ENCODE data around the gene S100A14. TPM values are rescaled to one million over a fixed set of nuclear protein-coding genes. Genes with fewer than 3 reads are reported as not detected.

The S100A14 gene
- total and polyA plus RNA-seq, 2 of the 4 experiments (the other 2 are of a cell fraction): 0.10 TPM; not detected in 1

DNA sequence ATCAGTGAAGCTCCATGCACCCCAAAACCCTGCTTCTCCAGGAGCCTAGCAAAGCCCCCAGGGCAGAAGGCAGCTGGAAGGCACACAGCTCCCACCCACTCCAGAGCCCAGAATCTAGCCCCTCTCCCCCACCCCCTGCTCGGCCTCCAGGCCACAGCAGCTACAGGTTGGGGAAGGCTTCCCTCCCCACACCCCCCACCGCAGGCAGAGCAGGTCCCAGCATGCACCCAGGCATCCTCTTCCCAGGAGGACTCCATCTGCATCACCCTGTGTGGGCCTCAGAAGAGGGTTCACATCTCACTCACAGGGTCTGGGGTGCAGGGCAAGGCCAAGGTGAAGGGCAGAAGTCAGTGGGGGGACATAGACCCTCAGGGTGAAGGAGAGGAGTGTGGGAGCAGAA is 719 bp downstream of the S100A14 start:
- ATAC-seq (ENCODE audit: low read depth) (no peak), DNase-seq (no peak)
- Histone ChIP-seq H3K27me3 (ENCODE audit: control insufficient read depth, insufficient read depth, low read length) (no peaks in the 10 kb centered on the region), H3K14ac (replicated peaks; ENCODE audit: low read depth, low read length) (no peak overlapping the region), H4K20me1 (ENCODE audit: insufficient read depth, low read length) (peaks cover 4% of the 10 kb centered on the region; the same call in 1 of the 2 replicates), H3K56ac (ENCODE audit: extremely low read depth, insufficient read depth, low read length) (no peak overlapping the region), H2AK5ac (ENCODE audit: low read depth, low read length) (no peak overlapping the region), H3K23ac (ENCODE audit: low read depth, low read length) (no peak overlapping the region), H3K9ac (ENCODE audit: low read depth, low read length) (no peak overlapping the region), H2BK120ac (ENCODE audit: low read depth, low read length) (no peak overlapping the region), H3K4me2 (ENCODE audit: low read depth, low read length) (no peak overlapping the region), H3K9me1 (ENCODE audit: insufficient read depth, low read length) (0 out of 2 replicates have a peak, but pooled peaks cover 1% of the 10 kb centered on the region), H3K36me3 (ENCODE audit: control insufficient read depth, insufficient read depth, low read length) (peaks cover 15% of the 10 kb centered on the region), H4K5ac (ENCODE audit: low read depth, low read length) (no peak overlapping the region), H3K9me3 (ENCODE audit: control insufficient read depth, insufficient read depth, low read length) (no peaks in the 10 kb centered on the region), H2BK15ac (ENCODE audit: low read depth, low read length) (no peak overlapping the region), H3K4me1 (ENCODE audit: control insufficient read depth, insufficient read depth, low read length) (peaks cover 20% of the 10 kb centered on the region), H2BK5ac (ENCODE audit: low read depth, low read length, poor library complexity, severe bottlenecking) (no peak overlapping the region), H2BK20ac (ENCODE audit: low read depth, low read length) (no peak overlapping the region), H4K8ac (ENCODE audit: low read depth in 2 of 2, low read length in 2 of 2) (no peak overlapping the region), H2AK9ac (replicated peaks; ENCODE audit: low read depth, low read length, poor library complexity) (no peak overlapping the region), H4K91ac (ENCODE audit: insufficient read depth, low read depth, low read length) (peak overlapping the region; percentile 32; the same call in 1 of the 2 replicates), H3K4ac (ENCODE audit: low read depth, low read length) (no peak overlapping the region), H3K79me1 (ENCODE audit: low read depth in 1 of 2, low read length in 2 of 2) (peaks cover 6 to 23% of the 10 kb centered on the region in 2 experiments), H2AFZ (replicated peaks; ENCODE audit: low read length, poor library complexity) (no peak overlapping the region), H3K18ac (ENCODE audit: low read depth, low read length) (no peak overlapping the region), H3K27ac (ENCODE audit: insufficient read depth, low read length) (no peak overlapping the region), H3K4me3 (ENCODE audit: insufficient read depth, low read depth, low read length) (no peak overlapping the region)
- in situ Hi-C loops (cut with MboI; ENCODE audit: low sequenced_read_pairs) (no loop called here), intact Hi-C loops (cut with micrococcal nuclease) (no loop called here), dilution Hi-C loops (cut with HindIII; ENCODE audit: low sequenced_read_pairs, unreplicated experiment) (no loop called here)
- TF ChIP-seq MAFK (IDR thresholded peaks at IDR 0.05; ENCODE audit: low read depth, low read length): no peak
- TF ChIP-seq RAD21 (IDR thresholded peaks at IDR 0.05; ENCODE audit: low read length): no peak
- TF ChIP-seq RFX5 (IDR thresholded peaks at IDR 0.05; ENCODE audit: low read depth, low read length): no peak
- TF ChIP-seq SMC3 (IDR thresholded peaks at IDR 0.05; ENCODE audit: low read depth, low read length): no peak
- no peak for TF ChIP-seq RCOR1 (IDR thresholded peaks at IDR 0.05; ENCODE audit: insufficient replicate concordance, low read length)
- TF ChIP-seq, protein P1, sequence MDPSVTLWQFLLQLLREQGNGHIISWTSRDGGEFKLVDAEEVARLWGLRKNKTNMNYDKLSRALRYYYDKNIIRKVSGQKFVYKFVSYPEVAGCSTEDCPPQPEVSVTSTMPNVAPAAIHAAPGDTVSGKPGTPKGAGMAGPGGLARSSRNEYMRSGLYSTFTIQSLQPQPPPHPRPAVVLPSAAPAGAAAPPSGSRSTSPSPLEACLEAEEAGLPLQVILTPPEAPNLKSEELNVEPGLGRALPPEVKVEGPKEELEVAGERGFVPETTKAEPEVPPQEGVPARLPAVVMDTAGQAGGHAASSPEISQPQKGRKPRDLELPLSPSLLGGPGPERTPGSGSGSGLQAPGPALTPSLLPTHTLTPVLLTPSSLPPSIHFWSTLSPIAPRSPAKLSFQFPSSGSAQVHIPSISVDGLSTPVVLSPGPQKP (IDR thresholded peaks at IDR 0.05; ENCODE audit: borderline replicate concordance, low read depth, low read length): no peak
- TF ChIP-seq, protein P2, sequence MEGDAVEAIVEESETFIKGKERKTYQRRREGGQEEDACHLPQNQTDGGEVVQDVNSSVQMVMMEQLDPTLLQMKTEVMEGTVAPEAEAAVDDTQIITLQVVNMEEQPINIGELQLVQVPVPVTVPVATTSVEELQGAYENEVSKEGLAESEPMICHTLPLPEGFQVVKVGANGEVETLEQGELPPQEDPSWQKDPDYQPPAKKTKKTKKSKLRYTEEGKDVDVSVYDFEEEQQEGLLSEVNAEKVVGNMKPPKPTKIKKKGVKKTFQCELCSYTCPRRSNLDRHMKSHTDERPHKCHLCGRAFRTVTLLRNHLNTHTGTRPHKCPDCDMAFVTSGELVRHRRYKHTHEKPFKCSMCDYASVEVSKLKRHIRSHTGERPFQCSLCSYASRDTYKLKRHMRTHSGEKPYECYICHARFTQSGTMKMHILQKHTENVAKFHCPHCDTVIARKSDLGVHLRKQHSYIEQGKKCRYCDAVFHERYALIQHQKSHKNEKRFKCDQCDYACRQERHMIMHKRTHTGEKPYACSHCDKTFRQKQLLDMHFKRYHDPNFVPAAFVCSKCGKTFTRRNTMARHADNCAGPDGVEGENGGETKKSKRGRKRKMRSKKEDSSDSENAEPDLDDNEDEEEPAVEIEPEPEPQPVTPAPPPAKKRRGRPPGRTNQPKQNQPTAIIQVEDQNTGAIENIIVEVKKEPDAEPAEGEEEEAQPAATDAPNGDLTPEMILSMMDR (conservative IDR thresholded peaks at IDR 0.05; ENCODE audit: low read depth, low read length): no peak
- TF ChIP-seq BHLHE40 (IDR thresholded peaks at IDR 0.05; ENCODE audit: low read depth, low read length): no peak
- no peak for TF ChIP-seq MAZ (IDR thresholded peaks at IDR 0.05; ENCODE audit: borderline replicate concordance, low read depth, low read length)
- BruUV-seq (replicated peaks): no TSS peak
- WGBS, 2 experiments (ENCODE audit: extremely low coverage in 2 of 2, insufficient read length in 1 of 2): 40% methylated on average over 1 of the region's 2 CpGs; no CpG with 5 or more reads in 1 of the 2 experiments
- ChIA-PET CTCF (interaction anchor here (0.7 to 2.5 kb wide), 3 partner anchors 12 to 47 kb away, joined by 3 to 8 read pairs (median 4); partner anchors contain the start of gene S100A13), POLR2A (ENCODE audit: unreplicated experiment) (no interaction called here)
